ENCODE data around the gene ALOX12B. TPM values are rescaled to one million over a fixed set of nuclear protein-coding genes. Genes with fewer than 3 reads are reported as not detected.
"Not testable (repeated sequence)": the region's sequence is repeated elsewhere in the genome, so short reads cannot be mapped to it uniquely, and the experiment has no call there.

Gene ALOX12B
- polyA plus RNA-seq, 3 donors = 0.54 to 0.91 (median 0.68) TPM

GRCh38 chr17:8068736-8069586, 18.6 kb downstream of the ALOX12B start:
- DNase-seq (ENCODE audit: low read depth in 3 of 3, low spot score in 2 of 3) = no peak

GRCh38 chr17:8067806-8068205, 19.7 kb downstream of the ALOX12B start:
- DNase-seq (ENCODE audit: low read depth in 3 of 3, low spot score in 2 of 3) = no peak

- no peak for DNase-seq (ENCODE audit: low read depth in 3 of 3, low spot score in 2 of 3)
These were observed 20.4 kb downstream of the ALOX12B start for GRCh38 chr17:8066841-8067775.

GRCh38 chr17:8064561-8065019, 22.9 kb downstream of the ALOX12B start:
- DNase-seq (ENCODE audit: low read depth in 3 of 3, low spot score in 2 of 3) = no peak

- no peak for DNase-seq (ENCODE audit: low read depth in 3 of 3, low spot score in 2 of 3)
These were observed 23.6 kb downstream of the ALOX12B start for GRCh38 chr17:8063761-8064534.

- DNase-seq (ENCODE audit: low read depth in 3 of 3, low spot score in 2 of 3) = no peak
These were observed 24.6 kb downstream of the ALOX12B start for GRCh38 chr17:8062807-8063483.

- DNase-seq (ENCODE audit: low read depth in 3 of 3, low spot score in 2 of 3) = no peak
These were observed 25.1 kb downstream of the ALOX12B start for GRCh38 chr17:8062435-8062806.

- not testable (repeated sequence) for DNase-seq (ENCODE audit: low read depth in 3 of 3, low spot score in 2 of 3)
These were observed 25.7 kb downstream of the ALOX12B start for GRCh38 chr17:8061851-8062250.

GRCh38 chr17:8060274-8060673, 27.2 kb downstream of the ALOX12B start:
- DNase-seq (ENCODE audit: low read depth in 3 of 3, low spot score in 2 of 3) = no peak

- no peak for DNase-seq (ENCODE audit: low read depth in 3 of 3, low spot score in 2 of 3)
These were observed 28.4 kb downstream of the ALOX12B start for GRCh38 chr17:8059131-8059530.

- peak in 2 of 3 donors; percentile 71 to 77 for DNase-seq (ENCODE audit: low read depth in 3 of 3, low spot score in 2 of 3)
These were observed 29.8 kb downstream of the ALOX12B start for GRCh38 chr17:8057691-8058114.

GRCh38 chr17:8056976-8057625, 30.4 kb downstream of the ALOX12B start:
- DNase-seq (ENCODE audit: low read depth in 3 of 3, low spot score in 2 of 3) = no peak

GRCh38 chr17:8056232-8056975, 31.1 kb downstream of the ALOX12B start:
- DNase-seq (ENCODE audit: low read depth in 3 of 3, low spot score in 2 of 3) = no peak

GRCh38 chr17:8055851-8056231, 31.7 kb downstream of the ALOX12B start:
- no peak for DNase-seq (ENCODE audit: low read depth in 3 of 3, low spot score in 2 of 3)

GRCh38 chr17:8053600-8053999, 33.9 kb downstream of the ALOX12B start:
- no peak for DNase-seq (ENCODE audit: low read depth in 3 of 3, low spot score in 2 of 3)

- DNase-seq (ENCODE audit: low read depth in 3 of 3, low spot score in 2 of 3) = no peak
These were observed 35.0 kb downstream of the ALOX12B start for GRCh38 chr17:8052256-8053252.

- no peak for DNase-seq (ENCODE audit: low read depth in 3 of 3, low spot score in 2 of 3)
These were observed 35.7 kb downstream of the ALOX12B start for GRCh38 chr17:8051831-8052230.

GRCh38 chr17:8048736-8049135, 38.8 kb downstream of the ALOX12B start:
- no peak for DNase-seq (ENCODE audit: low read depth in 3 of 3, low spot score in 2 of 3)
